ENCODE data around the gene HS2ST1. TPM values are rescaled to one million over a fixed set of nuclear protein-coding genes. Genes with fewer than 3 reads are reported as not detected.

The HS2ST1 gene
- total and polyA plus RNA-seq, 10 of the 15 experiments (the other 5 are each of a cell fraction or from before 2014, with no cell fraction given): 5.4 to 30.8 (median 18.6) TPM

- no peak overlapping the region for H3K4me2 ChIP-seq (ENCODE audit: control insufficient read depth, insufficient read depth)
- H3K36me3 ChIP-seq (ENCODE audit: control insufficient read depth in 2 of 2, insufficient read depth in 2 of 2, low read length in 1 of 2): no peaks in the 10 kb centered on the region
- CTCF ChIA-PET: interaction anchor here (0.6 to 2.5 kb wide), 6 partner anchors 9 to 824 kb away, joined by 3 to 11 read pairs (median 6); no protein-coding TSS in a partner anchor
- no peaks in the 10 kb centered on the region for H3K27me3 ChIP-seq (replicated peaks in 1 of 2; ENCODE audit: control insufficient read depth in 2 of 2, insufficient read depth in 2 of 2, low read length in 1 of 2)
- in situ Hi-C loops (cut with MboI) (loop anchor here (10.0 kb wide), 2 partner anchors 164 to 824 kb away; no protein-coding TSS in a partner anchor), intact Hi-C loops (cut with micrococcal nuclease; ENCODE audit: unreplicated experiment) (loop anchor here (2.0 to 10.0 kb wide), 5 partner anchors 197 to 1464 kb away; partner anchors contain the start of gene LMO4)
- no peak overlapping the region for H2AFZ ChIP-seq (ENCODE audit: control insufficient read depth, low read depth, low read length)
- ATAC-seq (no peak), DNase-seq (ENCODE audit: low read depth, low spot score) (no peak), FAIRE-seq (no peak)
- H4K20me1 ChIP-seq (ENCODE audit: control insufficient read depth, insufficient read depth): no peaks in the 10 kb centered on the region
- 53% methylated on average over 4 of the region's 4 CpGs for WGBS (ENCODE audit: insufficient coverage, insufficient replicate concordance, low lambda C conversion rate, missing lambda C conversion rate)
- POLR2A ChIA-PET: no interaction called here
- RAD21 ChIA-PET (ENCODE audit: unreplicated experiment): no interaction called here
- H3K9ac ChIP-seq (ENCODE audit: control insufficient read depth, insufficient read depth, low read length): no peak overlapping the region
- no peak overlapping the region for H3K27ac ChIP-seq (ENCODE audit: control insufficient read depth, insufficient read depth)
- SMC1A ChIA-PET (ENCODE audit: uncharacterized antibody, unreplicated experiment): interaction anchor here (0.6 to 0.9 kb wide), 2 partner anchors 183 to 191 kb away, joined by 3 read pairs; no protein-coding TSS in a partner anchor
- TF ChIP-seq STAT3 (IDR thresholded peaks at IDR 0.05; ENCODE audit: low read depth, low read length) (no peak), EP300 (IDR thresholded peaks at IDR 0.05; ENCODE audit: borderline replicate concordance in 1 of 2, control insufficient read depth in 1 of 2, low read depth in 2 of 2, low read length in 2 of 2) (no peak), EED (IDR thresholded peaks at IDR 0.05; ENCODE audit: low read depth) (no peak), POLR2A (IDR thresholded peaks at IDR 0.05; ENCODE audit: low read depth, low read length) (no peak), ATF2 (IDR thresholded peaks at IDR 0.05; ENCODE audit: low read length) (no peak), KDM1A (IDR thresholded peaks at IDR 0.05; ENCODE audit: borderline replicate concordance) (no peak), E4F1 (IDR thresholded peaks at IDR 0.05; ENCODE audit: borderline replicate concordance, partially characterized antibody) (no peak), FOXM1 (IDR thresholded peaks at IDR 0.05; ENCODE audit: low read depth, low read length) (no peak), CTCF (IDR thresholded peaks at IDR 0.05 in 2 of 3, conservative IDR thresholded peaks at IDR 0.05 in 1 of 3; ENCODE audit: control insufficient read depth in 2 of 3, extremely low read depth in 1 of 3, insufficient read depth in 1 of 3, low read depth in 3 of 3, low read length in 3 of 3) (no peak), FOXK2 (IDR thresholded peaks at IDR 0.05) (no peak), ATF7 (IDR thresholded peaks at IDR 0.05; ENCODE audit: low read depth) (no peak), SMAD5 (IDR thresholded peaks at IDR 0.05; ENCODE audit: low read depth) (no peak), SIN3A (IDR thresholded peaks at IDR 0.05; ENCODE audit: low read depth, low read length) (no peak), JUND (IDR thresholded peaks at IDR 0.05; ENCODE audit: low read depth, low read length) (no peak), HSF1 (IDR thresholded peaks at IDR 0.05; ENCODE audit: low read depth, low read length) (no peak)
- H3K9me3 ChIP-seq (replicated peaks; ENCODE audit: control insufficient read depth, insufficient read depth, low read length): no peaks in the 10 kb centered on the region
- no peak overlapping the region for H3K4me3 ChIP-seq
- H3K79me2 ChIP-seq (ENCODE audit: control insufficient read depth, insufficient read depth, low read length): no peaks in the 10 kb centered on the region
- H3K4me1 ChIP-seq (ENCODE audit: control insufficient read depth, insufficient read depth, low read length): no peaks in the 10 kb centered on the region
- no TSS peak for BruUV-seq (replicated peaks)
Measured at GRCh38 chr1:87130438-87130837, 216.0 kb downstream of the HS2ST1 start.
